WTC11 (cell line): Measurements from ENCODE around the gene NRXN2.

Source experiments
- ATF1 ChIP-seq: sonication (generic); formaldehyde crosslinking; IDR thresholded peaks from 2 replicates; pipeline ENCODE4 v1.8.1; 2023; ENCODE audit warnings: mild to moderate bottlenecking, moderate library complexity, missing genetic modification reagents
- CBFB ChIP-seq: sonication (generic); formaldehyde crosslinking; IDR thresholded peaks from 2 replicates; pipeline ENCODE4 v1.8.1; 2022; ENCODE audit warnings: mild to moderate bottlenecking, low read depth, missing genetic modification reagents
- CREB1 ChIP-seq: sonication (generic); formaldehyde crosslinking; IDR thresholded peaks from 2 replicates; pipeline ENCODE4 v1.8.0; 2023; ENCODE audit warnings: mild to moderate bottlenecking, missing genetic modification reagents
- CTCF ChIP-seq: fragments of 200-600 bp; IDR thresholded peaks from 2 replicates; pipeline ENCODE4 v1.8.0; 2022; ENCODE audit warnings: antibody characterized with exemption
- FOXP4 ChIP-seq: sonication (generic); formaldehyde crosslinking; IDR thresholded peaks from 2 replicates; pipeline ENCODE4 v1.8.0; 2022; ENCODE audit warnings: mild to moderate bottlenecking, missing genetic modification reagents
- JUN ChIP-seq: sonication (generic); formaldehyde crosslinking; IDR thresholded peaks from 2 replicates; pipeline ENCODE4 v1.8.0; 2023; ENCODE audit warnings: mild to moderate bottlenecking, missing genetic modification reagents
- KAT7 ChIP-seq: sonication (generic); formaldehyde crosslinking; IDR thresholded peaks from 2 replicates; pipeline ENCODE4 v1.8.1; 2023; ENCODE audit warnings: missing genetic modification reagents, mild to moderate bottlenecking, borderline replicate concordance
- NFYB ChIP-seq: sonication (generic); formaldehyde crosslinking; conservative IDR thresholded peaks from 2 replicates; pipeline ENCODE4 v1.8.0; 2022; ENCODE audit warnings: low read depth, missing genetic modification reagents
- PREB ChIP-seq: sonication (generic); formaldehyde crosslinking; IDR thresholded peaks from 2 replicates; pipeline ENCODE4 v1.8.1; 2022; ENCODE audit warnings: mild to moderate bottlenecking, missing genetic modification reagents, moderate library complexity, borderline replicate concordance
- SP1 ChIP-seq: sonication (generic); formaldehyde crosslinking; conservative IDR thresholded peaks from 2 replicates; pipeline ENCODE4 v1.8.1; 2022; ENCODE audit warnings: missing genetic modification reagents
- ZBTB21 ChIP-seq: sonication (generic); formaldehyde crosslinking; IDR thresholded peaks from 2 replicates; pipeline ENCODE4 v1.8.1; 2023; ENCODE audit warnings: mild to moderate bottlenecking, missing genetic modification reagents, borderline replicate concordance
- ZNF317 ChIP-seq: sonication (generic); formaldehyde crosslinking; IDR thresholded peaks from 2 replicates; pipeline ENCODE4 v1.8.1; 2023; ENCODE audit warnings: low read depth, mild to moderate bottlenecking, moderate library complexity, missing genetic modification reagents, borderline replicate concordance

- no peak for TF ChIP-seq NFYB
- no peak for TF ChIP-seq CTCF
- no peak for TF ChIP-seq FOXP4
- no peak for TF ChIP-seq SP1 (CRISPR knock-in tag)
- no peak for TF ChIP-seq ZBTB21 (CRISPR knock-in tag)
- TF ChIP-seq CBFB (CRISPR knock-in tag), result no peak
- TF ChIP-seq ZNF317 (CRISPR knock-in tag), result no peak
- no peak for TF ChIP-seq KAT7 (CRISPR knock-in tag)
- TF ChIP-seq PREB, result no peak
- no peak for TF ChIP-seq JUN
- no peak for TF ChIP-seq ATF1
- TF ChIP-seq CREB1 (CRISPR knock-in tag), result no peak
Observed at GRCh38 chr11:64588701-64589100, 134.3 kb downstream of the NRXN2 start.
